OCI-LY7 (cell line): Measurements from ENCODE around the gene RAB9B.

Experiments used
- CTCF ChIP-seq: fragments of 200-600 bp; sonication (generic); conservative IDR thresholded peaks from 2 replicates; pipeline ENCODE4 v1.5.1; 2014; ENCODE audit warnings: mild to moderate bottlenecking, antibody characterized with exemption, low read length, moderate library complexity, mixed read lengths
- EZH2phosphoT487 ChIP-seq: fragments of 200-600 bp; sonication (generic); IDR thresholded peaks from 2 replicates; pipeline ENCODE4 v1.6.1; 2018; ENCODE audit warnings: low read depth, borderline replicate concordance, mild to moderate bottlenecking, mixed run types, antibody characterized with exemption, low read length, moderate library complexity, mixed read lengths

- TF ChIP-seq CTCF: no peak
- TF ChIP-seq EZH2phosphoT487: no peak
Measured at GRCh38 chrX:103825881-103826280, 6.2 kb downstream of the RAB9B start.
